Rectal smooth muscle tissue (tissue), 1 donor: ENCODE measurements around the gene SPATA24.

Experiments used
- H3K27ac ChIP-seq: one replicate; pipeline ENCODE4 v1.7.0; 2013; ENCODE audit warnings: low read depth, low read length, inconsistent platforms
- H3K27me3 ChIP-seq: one replicate; pipeline ENCODE4 v1.7.0; 2013; ENCODE audit warnings: low read length; ENCODE audit not compliant: control insufficient read depth, insufficient read depth
- H3K36me3 ChIP-seq: one replicate; pipeline ENCODE4 v1.7.0; 2013; ENCODE audit warnings: low read length; ENCODE audit not compliant: control insufficient read depth, insufficient read depth
- H3K4me1 ChIP-seq: one replicate; pipeline ENCODE4 v1.7.0; 2013; ENCODE audit warnings: low read length; ENCODE audit not compliant: control insufficient read depth, insufficient read depth
- H3K4me3 ChIP-seq: one replicate; pipeline ENCODE4 v1.7.0; 2013; ENCODE audit warnings: low read length
- H3K9ac ChIP-seq: one replicate; pipeline ENCODE4 v1.7.0; 2013; ENCODE audit warnings: low read length

SPATA24 gene

GRCh38 chr5:139431706-139432105, 27.8 kb upstream of the SPATA24 start:
- Histone ChIP-seq H3K4me1 (no peaks in the 10 kb centered on the region), H3K9ac (no peak overlapping the region), H3K27ac (no peak overlapping the region), H3K4me3 (no peak overlapping the region), H3K27me3 (no peaks in the 10 kb centered on the region), H3K36me3 (no peaks in the 10 kb centered on the region)

- no peak overlapping the region for H3K4me3 ChIP-seq
- H3K9ac ChIP-seq, result no peak overlapping the region
- H3K27ac ChIP-seq, result no peak overlapping the region
- no peaks in the 10 kb centered on the region for H3K27me3 ChIP-seq
- H3K4me1 ChIP-seq, result no peaks in the 10 kb centered on the region
- H3K36me3 ChIP-seq, result no peaks in the 10 kb centered on the region
Observed at GRCh38 chr5:139430015-139430414, 26.1 kb upstream of the SPATA24 start.

- Histone ChIP-seq H3K4me1 (no peaks in the 10 kb centered on the region), H3K36me3 (no peaks in the 10 kb centered on the region), H3K4me3 (no peak overlapping the region), H3K27ac (no peak overlapping the region), H3K27me3 (no peaks in the 10 kb centered on the region), H3K9ac (no peak overlapping the region)
Observed at GRCh38 chr5:139426203-139426885, 22.5 kb upstream of the SPATA24 start.

GRCh38 chr5:139425497-139425896, 21.6 kb upstream of the SPATA24 start:
- no peaks in the 10 kb centered on the region for H3K27me3 ChIP-seq
- H3K4me3 ChIP-seq, result no peak overlapping the region
- H3K9ac ChIP-seq, result no peak overlapping the region
- H3K4me1 ChIP-seq, result no peaks in the 10 kb centered on the region
- no peak overlapping the region for H3K27ac ChIP-seq
- H3K36me3 ChIP-seq, result no peaks in the 10 kb centered on the region

DNA sequence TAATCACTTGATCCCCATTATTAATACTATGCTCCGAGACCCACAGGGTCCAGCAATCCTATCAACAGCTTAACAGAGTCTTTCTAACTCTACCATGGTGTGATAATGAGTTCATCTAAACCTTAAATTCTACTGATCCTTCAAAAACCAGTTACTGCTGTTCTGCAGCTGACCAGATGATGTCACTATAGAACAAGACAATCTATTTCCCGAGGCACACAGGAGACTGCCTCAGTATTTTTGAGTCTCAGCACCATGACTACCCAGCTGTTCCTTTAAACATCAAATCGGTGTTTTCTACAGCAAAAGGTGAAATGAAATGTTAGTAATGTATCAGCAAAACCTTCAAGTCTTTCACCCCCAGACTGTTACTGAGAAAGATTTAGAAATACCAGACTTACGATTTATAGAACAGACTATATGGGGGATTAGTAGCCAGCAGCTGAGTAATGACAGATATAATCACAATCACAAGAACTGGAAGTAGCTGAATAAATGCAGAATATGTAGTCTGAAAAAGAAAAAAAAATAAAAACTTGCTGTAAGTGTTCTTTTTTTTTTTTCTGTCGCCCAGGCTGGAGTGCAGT, 18.5 kb upstream of the SPATA24 start:
- Histone ChIP-seq H3K36me3 (peaks cover 7% of the 10 kb centered on the region), H3K4me1 (peaks cover 2% of the 10 kb centered on the region), H3K9ac (no peak overlapping the region), H3K4me3 (no peak overlapping the region), H3K27me3 (no peaks in the 10 kb centered on the region), H3K27ac (no peak overlapping the region)

DNA sequence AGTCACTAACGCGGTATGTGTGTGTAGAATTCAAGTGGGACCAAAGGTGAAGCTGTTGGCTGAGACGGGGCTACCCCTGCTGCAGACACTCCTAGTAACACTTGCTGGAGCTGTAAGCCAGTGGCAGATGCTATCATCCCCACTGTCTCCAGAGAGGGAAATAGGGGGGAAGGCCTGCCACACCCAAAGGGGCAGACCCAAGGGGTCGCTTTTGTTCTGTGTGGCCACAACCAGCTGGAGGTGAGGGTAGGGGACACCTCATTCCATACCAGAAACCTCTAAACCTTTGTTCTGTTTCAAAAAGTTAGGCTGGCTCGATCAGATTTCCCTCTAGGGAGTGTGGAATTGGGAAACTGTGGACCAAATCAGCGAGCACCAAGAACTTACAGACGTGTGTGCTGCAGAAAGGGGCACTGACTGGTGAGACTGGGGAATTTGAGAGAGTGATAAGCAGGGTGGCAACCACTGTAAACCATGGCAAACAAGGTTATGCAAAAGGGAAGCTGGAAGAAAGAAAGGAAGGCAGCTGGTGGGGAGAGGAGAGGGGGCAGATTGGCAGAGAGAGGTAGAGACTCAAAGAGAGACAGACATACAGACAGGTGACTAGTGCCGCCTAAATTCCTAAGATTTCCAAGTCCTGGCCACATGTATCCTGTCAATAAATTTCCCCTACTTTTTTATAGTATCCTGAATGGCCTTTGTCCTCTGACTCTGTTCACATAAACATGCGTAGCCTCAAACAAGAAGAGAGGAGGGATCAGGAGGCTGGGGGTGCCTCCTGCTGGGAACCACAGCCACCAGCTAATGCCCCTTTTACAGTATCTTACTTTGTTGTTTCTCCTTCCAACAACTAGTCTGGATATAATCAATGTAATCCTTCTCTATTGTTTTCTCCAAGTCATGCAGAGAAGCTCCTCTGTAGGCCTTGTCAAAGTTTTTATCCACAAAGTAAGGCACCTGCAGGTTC, 15.6 kb upstream of the SPATA24 start:
- H3K27ac ChIP-seq, result no peak overlapping the region
- peaks cover 7% of the 10 kb centered on the region for H3K36me3 ChIP-seq
- no peaks in the 10 kb centered on the region for H3K27me3 ChIP-seq
- no peak overlapping the region for H3K4me3 ChIP-seq
- no peak overlapping the region for H3K9ac ChIP-seq
- peaks cover 20% of the 10 kb centered on the region for H3K4me1 ChIP-seq

DNA sequence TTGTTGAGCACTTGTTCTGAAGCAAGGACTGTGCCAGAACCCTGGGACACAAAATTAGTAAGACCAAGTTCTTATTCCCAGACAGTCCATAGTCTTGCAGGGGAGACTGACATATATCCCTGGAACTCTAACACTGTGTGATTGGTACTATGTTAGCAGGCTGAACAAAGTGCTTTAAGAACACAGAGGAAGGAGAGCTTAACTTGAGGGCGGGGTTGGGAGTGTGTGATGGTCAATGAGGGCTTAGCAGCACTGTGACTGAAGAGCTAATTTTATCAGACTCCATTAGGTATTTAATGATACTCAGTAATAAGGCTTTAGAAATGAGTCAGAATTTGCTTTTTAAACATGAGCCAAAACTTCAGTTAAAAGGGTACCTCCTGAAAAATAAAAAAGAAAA, 14.9 kb upstream of the SPATA24 start:
- Histone ChIP-seq H3K4me1 (peaks cover 23% of the 10 kb centered on the region), H3K9ac (no peak overlapping the region), H3K27ac (no peak overlapping the region), H3K36me3 (peaks cover 7% of the 10 kb centered on the region), H3K4me3 (no peak overlapping the region), H3K27me3 (no peaks in the 10 kb centered on the region)

DNA sequence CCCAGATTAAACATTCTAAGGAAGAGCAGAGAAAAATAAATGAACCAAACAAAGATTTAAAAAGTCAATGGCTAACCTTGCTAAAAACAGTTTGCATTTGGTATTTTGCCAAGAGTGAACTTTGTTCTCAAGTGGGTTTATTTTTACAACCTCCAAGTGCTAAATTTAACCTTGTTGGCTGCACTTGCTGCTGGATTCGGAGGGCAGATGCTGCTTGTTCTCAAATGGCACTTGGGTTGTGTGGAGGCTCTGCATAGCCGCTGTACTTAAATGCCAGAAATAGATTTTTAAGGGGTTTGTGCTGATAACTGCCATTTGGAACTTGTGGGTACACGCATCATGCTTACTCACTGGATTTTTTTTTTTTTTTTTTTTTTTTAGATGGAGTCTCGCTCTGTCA, 13.3 kb upstream of the SPATA24 start:
- H3K27me3 ChIP-seq, result no peaks in the 10 kb centered on the region
- H3K27ac ChIP-seq, result no peak overlapping the region
- peaks cover 7% of the 10 kb centered on the region for H3K36me3 ChIP-seq
- H3K4me3 ChIP-seq, result no peak overlapping the region
- peaks cover 23% of the 10 kb centered on the region for H3K4me1 ChIP-seq
- no peak overlapping the region for H3K9ac ChIP-seq

DNA sequence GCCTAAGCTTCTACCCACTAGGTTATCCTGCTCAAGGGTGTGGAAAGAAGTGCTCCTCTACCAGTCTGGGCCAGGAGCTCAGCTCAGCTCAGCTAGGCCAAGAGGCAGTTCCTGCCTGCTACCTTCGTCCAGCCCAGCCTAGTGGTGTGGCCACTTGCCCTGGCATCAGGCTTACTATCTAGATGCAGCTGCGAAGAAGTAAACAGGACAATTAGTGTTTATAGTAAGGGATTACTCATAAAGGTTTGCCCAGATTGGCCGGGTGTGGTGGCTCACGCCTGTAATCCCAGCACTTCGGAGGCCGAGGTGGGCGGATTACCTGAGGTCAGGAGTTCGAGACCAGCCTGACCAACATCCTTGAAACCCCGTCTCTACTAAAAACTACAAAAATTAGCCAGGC, 12.8 kb upstream of the SPATA24 start:
- H3K27me3 ChIP-seq, result no peaks in the 10 kb centered on the region
- no peak overlapping the region for H3K9ac ChIP-seq
- peaks cover 7% of the 10 kb centered on the region for H3K36me3 ChIP-seq
- peaks cover 23% of the 10 kb centered on the region for H3K4me1 ChIP-seq
- H3K4me3 ChIP-seq, result no peak overlapping the region
- H3K27ac ChIP-seq, result no peak overlapping the region

DNA sequence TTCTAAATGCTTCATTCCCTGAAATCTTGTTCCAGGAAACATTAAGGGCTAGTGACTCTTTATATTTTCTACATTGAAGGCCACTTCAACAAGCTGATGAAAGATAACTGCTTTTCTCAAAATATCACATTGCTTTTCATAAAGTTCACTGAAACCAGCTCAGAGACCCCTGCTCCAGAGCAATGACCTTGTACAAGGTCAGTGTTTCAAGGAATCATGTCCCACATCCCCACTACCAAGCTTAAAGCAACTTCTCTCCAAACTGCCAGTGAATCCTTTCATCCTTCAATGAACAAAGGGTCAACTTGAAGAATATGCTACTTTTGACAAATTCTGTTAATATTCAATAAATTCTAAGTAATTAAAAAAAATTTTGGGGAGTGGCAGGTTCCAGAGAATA, 12.0 kb upstream of the SPATA24 start:
- H3K27ac ChIP-seq, result no peak overlapping the region
- H3K9ac ChIP-seq, result no peak overlapping the region
- H3K27me3 ChIP-seq, result no peaks in the 10 kb centered on the region

GRCh38 chr5:139415221-139415861, 11.5 kb upstream of the SPATA24 start:
- Histone ChIP-seq H3K9ac (no peak overlapping the region), H3K27me3 (no peaks in the 10 kb centered on the region), H3K36me3 (peaks cover 7% of the 10 kb centered on the region), H3K27ac (no peak overlapping the region), H3K4me3 (no peak overlapping the region), H3K4me1 (peaks cover 33% of the 10 kb centered on the region)

More for the DNA sequence above, 12.0 kb upstream of the SPATA24 start:
- Histone ChIP-seq H3K4me3 (no peak overlapping the region), H3K36me3 (peaks cover 7% of the 10 kb centered on the region), H3K4me1 (peaks cover 28% of the 10 kb centered on the region)

GRCh38 chr5:139414581-139415130, 10.8 kb upstream of the SPATA24 start:
- no peak overlapping the region for H3K9ac ChIP-seq

More at GRCh38 chr5:139414581-139415130, 10.8 kb upstream of the SPATA24 start:
- Histone ChIP-seq H3K27me3 (no peaks in the 10 kb centered on the region), H3K4me1 (peaks cover 40% of the 10 kb centered on the region), H3K4me3 (peak overlapping the region; percentile 22), H3K27ac (peak overlapping the region; percentile 44), H3K36me3 (peaks cover 7% of the 10 kb centered on the region)
